HCT116 (cell line): ENCODE results near the gene NT5C2. TPM values are rescaled to one million over a fixed set of nuclear protein-coding genes. Genes with fewer than 3 reads are reported as not detected.

Experiments used
- ATAC-seq: fragments of 200-7000 bp; cut with Tn5 transposase; 2 replicates; pipeline ENCODE4 v1.9.1; 2020; ENCODE audit warnings: mild to moderate bottlenecking, moderate library complexity
- BruUV-seq: library from RNA; stranded (reverse); fragments of 400-500 nt; replicated peaks from 2 replicates; lab custom pipeline; 2021; lab: Mats Ljungman, UMichigan
- CTCF ChIA-PET: fragments of 300-600 bp; sonication (Branson Sonifier 250); formaldehyde crosslinking; loops from one replicate; lab custom pipeline; 2021; ENCODE audit warnings: antibody characterized with exemption; lab: Charles Lee
- POLR2A ChIA-PET: fragments of 300-600, 350-600 bp; sonication (Branson Sonifier 250); formaldehyde crosslinking; loops from one replicate; lab custom pipeline; 2021; ENCODE audit warnings: antibody characterized with exemption; lab: Charles Lee
- RAD21 ChIA-PET, 2 experiments: fragments of 300-600 bp; sonication (Branson Sonifier 250); formaldehyde crosslinking; loops; one replicate each; lab custom pipeline; 2023; ENCODE audit warnings: low total read pairs in 2 of 2; ENCODE audit not compliant: uncharacterized antibody in 2 of 2, unreplicated experiment in 2 of 2, low non-redundant PET in 1 of 2; lab: Charles Lee
- DNase-seq: peaks from one replicate; pipeline ENCODE4 v3.0.0-alpha.2; 2010; ENCODE audit warnings: low read depth, low spot score
- H2AFZ ChIP-seq: fragments of 200-600 bp; shearing (Covaris generic), sonication (generic); 2 replicates; pipeline ENCODE4 v1.6.1; 2017; ENCODE audit warnings: low read depth, mixed run types, mixed read lengths, antibody characterized with exemption, low read length; ENCODE audit not compliant: poor library complexity, severe bottlenecking
- H3K27ac ChIP-seq: 2 replicates; pipeline ENCODE4 v1.5.1; 2012; ENCODE audit warnings: low read depth, low read length
- H3K27me3 ChIP-seq: fragments of 200-600 bp; sonication (generic); 2 replicates; pipeline ENCODE4 v1.6.1; 2016; ENCODE audit warnings: mixed run types, low read length, mixed read lengths; ENCODE audit not compliant: insufficient read depth
- H3K36me3 ChIP-seq, 2 experiments: fragments of 200-500 bp in 1 of 2; fragments of 200-600 bp in 1 of 2; sonication (Bioruptor generic) in 1 of 2; sonication (generic) in 1 of 2; 2 replicates each; pipeline versions ENCODE4 v1.5.1 to v1.6.1; 2014 to 2016; ENCODE audit warnings: low read length in 2 of 2, inconsistent platforms in 1 of 2, mixed read lengths in 1 of 2, mixed run types in 1 of 2; ENCODE audit not compliant: insufficient read depth in 2 of 2, control insufficient read depth in 1 of 2
- H3K4me1 ChIP-seq, 2 experiments: fragments of 200-600 bp in 1 of 2; sonication (generic) in 1 of 2; 2 replicates each; pipeline versions ENCODE4 v1.5.1 to v1.6.1; 2012 to 2017; ENCODE audit warnings: low read length in 2 of 2, inconsistent platforms in 1 of 2, mild to moderate bottlenecking in 1 of 2, mixed read lengths in 1 of 2, mixed run types in 1 of 2, moderate library complexity in 1 of 2; ENCODE audit not compliant: insufficient read depth in 2 of 2, control insufficient read depth in 1 of 2
- H3K4me2 ChIP-seq: fragments of 200-600 bp; sonication (generic); 2 replicates; pipeline ENCODE4 v1.6.1; 2017; ENCODE audit warnings: mixed run types, low read length, mixed read lengths
- H3K4me3 ChIP-seq, 2 experiments: fragments of 200-600 bp in 1 of 2; sonication (generic) in 1 of 2; replicated peaks in 1 of 2; 2 replicates each; pipeline ENCODE4 v1.5.1; 2011 to 2016; ENCODE audit warnings: low read length in 2 of 2, control low read depth in 1 of 2, low read depth in 1 of 2, mild to moderate bottlenecking in 1 of 2, mixed read lengths in 1 of 2, mixed run types in 1 of 2
- H3K79me2 ChIP-seq: fragments of 200-600 bp; sonication (generic); 2 replicates; pipeline ENCODE4 v1.6.1; 2017; ENCODE audit warnings: mild to moderate bottlenecking, mixed run types, low read length, moderate library complexity, mixed read lengths; ENCODE audit not compliant: insufficient read depth
- H3K9ac ChIP-seq: fragments of 200-600 bp; sonication (generic); 2 replicates; pipeline ENCODE4 v1.6.1; 2016; ENCODE audit warnings: low read length, mixed read lengths
- H3K9me2 ChIP-seq: fragments of 200-600 bp; sonication (generic), shearing (Covaris generic); 2 replicates; pipeline ENCODE4 v1.6.1; 2017; ENCODE audit warnings: mixed run types, mild to moderate bottlenecking, moderate library complexity; ENCODE audit not compliant: insufficient read depth
- H3K9me3 ChIP-seq, 2 experiments: fragments of 200-500 bp in 1 of 2; fragments of 200-600 bp in 1 of 2; sonication (Bioruptor generic) in 1 of 2; sonication (generic) in 1 of 2; 2 replicates each; pipeline ENCODE4 v1.6.1; 2014 to 2017; ENCODE audit warnings: low read length in 2 of 2, mixed read lengths in 2 of 2, inconsistent platforms in 1 of 2, low read depth in 1 of 2, mild to moderate bottlenecking in 1 of 2, mixed run types in 1 of 2, moderate library complexity in 1 of 2; ENCODE audit not compliant: control insufficient read depth in 1 of 2, insufficient read depth in 1 of 2
- H4K20me1 ChIP-seq: fragments of 200-600 bp; sonication (generic), shearing (Covaris generic); 2 replicates; pipeline ENCODE4 v1.6.1; 2017; ENCODE audit warnings: mixed run types, mild to moderate bottlenecking, moderate library complexity; ENCODE audit not compliant: insufficient read depth
- ATF3 ChIP-seq: IDR thresholded peaks from 2 replicates; pipeline ENCODE4 v1.6.1; 2012
- CBX3 ChIP-seq: IDR thresholded peaks from 2 replicates; pipeline ENCODE4 v1.6.1; 2012; ENCODE audit warnings: low read depth
- CEBPB ChIP-seq: IDR thresholded peaks from 2 replicates; pipeline ENCODE4 v1.6.1; 2012; ENCODE audit warnings: low read depth
- CTCF ChIP-seq, 3 experiments: fragments of 200-600 bp in 1 of 3; sonication (generic) in 1 of 3; IDR thresholded peaks in 2 of 3; conservative IDR thresholded peaks in 1 of 3; 2 replicates each; pipeline ENCODE4 v1.5.1; 2012 to 2017; ENCODE audit warnings: low read depth in 2 of 3, low read length in 2 of 3, antibody characterized with exemption in 1 of 3, borderline replicate concordance in 1 of 3, control low read depth in 1 of 3, mild to moderate bottlenecking in 1 of 3, mixed read lengths in 1 of 3, mixed run types in 1 of 3, moderate library complexity in 1 of 3; ENCODE audit not compliant: insufficient read depth in 1 of 3
- ELF1 ChIP-seq: IDR thresholded peaks from 2 replicates; pipeline ENCODE4 v1.6.1; 2012; ENCODE audit warnings: low read depth, borderline replicate concordance
- EZH2phosphoT487 ChIP-seq: fragments of 200-600 bp; IDR thresholded peaks from 2 replicates; pipeline ENCODE4 v1.6.1; 2018; ENCODE audit warnings: antibody characterized with exemption, borderline replicate concordance
- MAX ChIP-seq: IDR thresholded peaks from 2 replicates; pipeline ENCODE4 v1.6.1; 2012
- POLR2A ChIP-seq: IDR thresholded peaks from 2 replicates; pipeline ENCODE4 v1.7.0; 2011; ENCODE audit warnings: borderline replicate concordance; ENCODE audit not compliant: insufficient read depth, insufficient read length; ENCODE audit errors: extremely low read depth
- POLR2AphosphoS5 ChIP-seq: IDR thresholded peaks from 2 replicates; pipeline ENCODE4 v1.6.1; 2011; ENCODE audit warnings: mild to moderate bottlenecking, low read depth, low read length, moderate library complexity
- RAD21 ChIP-seq: IDR thresholded peaks from 2 replicates; pipeline ENCODE4 v1.6.1; 2012; ENCODE audit warnings: low read depth, mild to moderate bottlenecking
- SIN3A ChIP-seq: IDR thresholded peaks from 2 replicates; pipeline ENCODE4 v1.6.1; 2012; ENCODE audit warnings: low read depth
- SP1 ChIP-seq: IDR thresholded peaks from 2 replicates; pipeline ENCODE4 v1.6.1; 2012; ENCODE audit warnings: low read depth
- YY1 ChIP-seq: IDR thresholded peaks from 2 replicates; pipeline ENCODE4 v1.6.1; 2011; ENCODE audit warnings: low read length, low read depth, moderate library complexity, mild to moderate bottlenecking; ENCODE audit not compliant: insufficient replicate concordance; ENCODE audit errors: extremely low read depth
- ZFX ChIP-seq: fragments of 450-650 bp; IDR thresholded peaks from 2 replicates; pipeline ENCODE4 v1.6.1; 2017
- ZNF274 ChIP-seq: fragments of 200-500 bp; sonication (Bioruptor generic); IDR thresholded peaks from 2 replicates; pipeline ENCODE4 v1.6.1; 2014; ENCODE audit warnings: mild to moderate bottlenecking, low read depth, low read length, inconsistent platforms
- intact Hi-C: fragments of 100-400 bp; cut with micrococcal nuclease; formaldehyde crosslinking; loops from 2 replicates; pipeline ENCODE4 v1.10.0; 2022
- total RNA-seq: library from RNA; stranded (reverse); gene quantifications from one replicate; pipeline ENCODE4 v1.2.1, GENCODE V29; 2021; ENCODE audit not compliant: unreplicated experiment
- TF ChIP-seq, protein P1 (sequence below): IDR thresholded peaks from 2 replicates; pipeline ENCODE4 v1.6.1; 2012; ENCODE audit warnings: low read depth

The NT5C2 gene
- total RNA-seq, 1 experiment from 2014 or later, result 63.0 TPM

DNA sequence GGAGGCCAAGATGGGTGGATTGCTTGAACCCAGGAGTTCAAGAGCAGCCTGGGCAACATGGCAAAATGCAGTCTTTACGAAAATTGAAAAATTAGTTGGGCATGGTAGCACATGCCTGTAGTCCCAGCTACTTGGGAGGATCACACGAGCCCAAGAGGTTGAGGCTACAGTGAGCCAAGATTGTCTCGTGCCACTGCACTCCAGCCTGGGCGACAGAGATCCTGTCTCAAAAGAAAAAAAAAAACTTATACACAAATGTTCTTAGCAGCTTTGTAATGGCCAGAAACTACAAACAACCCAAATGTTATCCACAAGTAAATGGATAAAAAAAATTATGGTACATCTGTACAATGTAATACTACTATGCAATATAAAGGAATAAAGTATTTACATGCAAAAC, 12.6 kb downstream of the NT5C2 start:
- DNase-seq (no peak), ATAC-seq (no peak)
- no peaks in the 10 kb centered on the region for H3K9me2 ChIP-seq
- H3K9ac ChIP-seq, result no peak overlapping the region
- no peak overlapping the region for H3K4me3 ChIP-seq
- H3K27ac ChIP-seq, result no peak overlapping the region
- H3K4me1 ChIP-seq, result peaks cover 8 to 13% of the 10 kb centered on the region in 2 experiments; a peak in 2 of 4 replicates
- RAD21 ChIA-PET, result no interaction called here
- peaks cover 87% of the 10 kb centered on the region for H3K79me2 ChIP-seq
- no peaks in the 10 kb centered on the region for H3K9me3 ChIP-seq
- no peak overlapping the region for H2AFZ ChIP-seq
- 0 out of 2 replicates have a peak, but pooled peaks cover 9% of the 10 kb centered on the region for H4K20me1 ChIP-seq
- H3K36me3 ChIP-seq, result peaks cover 4 to 6% of the 10 kb centered on the region in 2 experiments; a peak in 2 of 4 replicates
- TF ChIP-seq, protein P1, sequence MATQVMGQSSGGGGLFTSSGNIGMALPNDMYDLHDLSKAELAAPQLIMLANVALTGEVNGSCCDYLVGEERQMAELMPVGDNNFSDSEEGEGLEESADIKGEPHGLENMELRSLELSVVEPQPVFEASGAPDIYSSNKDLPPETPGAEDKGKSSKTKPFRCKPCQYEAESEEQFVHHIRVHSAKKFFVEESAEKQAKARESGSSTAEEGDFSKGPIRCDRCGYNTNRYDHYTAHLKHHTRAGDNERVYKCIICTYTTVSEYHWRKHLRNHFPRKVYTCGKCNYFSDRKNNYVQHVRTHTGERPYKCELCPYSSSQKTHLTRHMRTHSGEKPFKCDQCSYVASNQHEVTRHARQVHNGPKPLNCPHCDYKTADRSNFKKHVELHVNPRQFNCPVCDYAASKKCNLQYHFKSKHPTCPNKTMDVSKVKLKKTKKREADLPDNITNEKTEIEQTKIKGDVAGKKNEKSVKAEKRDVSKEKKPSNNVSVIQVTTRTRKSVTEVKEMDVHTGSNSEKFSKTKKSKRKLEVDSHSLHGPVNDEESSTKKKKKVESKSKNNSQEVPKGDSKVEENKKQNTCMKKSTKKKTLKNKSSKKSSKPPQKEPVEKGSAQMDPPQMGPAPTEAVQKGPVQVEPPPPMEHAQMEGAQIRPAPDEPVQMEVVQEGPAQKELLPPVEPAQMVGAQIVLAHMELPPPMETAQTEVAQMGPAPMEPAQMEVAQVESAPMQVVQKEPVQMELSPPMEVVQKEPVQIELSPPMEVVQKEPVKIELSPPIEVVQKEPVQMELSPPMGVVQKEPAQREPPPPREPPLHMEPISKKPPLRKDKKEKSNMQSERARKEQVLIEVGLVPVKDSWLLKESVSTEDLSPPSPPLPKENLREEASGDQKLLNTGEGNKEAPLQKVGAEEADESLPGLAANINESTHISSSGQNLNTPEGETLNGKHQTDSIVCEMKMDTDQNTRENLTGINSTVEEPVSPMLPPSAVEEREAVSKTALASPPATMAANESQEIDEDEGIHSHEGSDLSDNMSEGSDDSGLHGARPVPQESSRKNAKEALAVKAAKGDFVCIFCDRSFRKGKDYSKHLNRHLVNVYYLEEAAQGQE, result no peak
- TF ChIP-seq MAX (no peak), SP1 (no peak), ZNF274 (no peak), CBX3 (no peak), ATF3 (no peak), CEBPB (no peak), YY1 (no peak), POLR2A (no peak), POLR2AphosphoS5 (no peak), ZFX (no peak), CTCF (IDR thresholded peaks at IDR 0.05 in 2 of 3, conservative IDR thresholded peaks at IDR 0.05 in 1 of 3; ENCODE audit: borderline replicate concordance in 1 of 3, insufficient read depth in 1 of 3, low read depth in 2 of 3, low read length in 2 of 3) (no peak), EZH2phosphoT487 (no peak), RAD21 (no peak), ELF1 (no peak), SIN3A (no peak)
- CTCF ChIA-PET, result no interaction called here
- intact Hi-C loops, result no loop called here
- H3K4me2 ChIP-seq, result no peak overlapping the region
- H3K27me3 ChIP-seq, result no peaks in the 10 kb centered on the region
- no TSS peak for BruUV-seq
- POLR2A ChIA-PET, result no interaction called here
